ENCODE data around the gene CLTA.

DNA sequence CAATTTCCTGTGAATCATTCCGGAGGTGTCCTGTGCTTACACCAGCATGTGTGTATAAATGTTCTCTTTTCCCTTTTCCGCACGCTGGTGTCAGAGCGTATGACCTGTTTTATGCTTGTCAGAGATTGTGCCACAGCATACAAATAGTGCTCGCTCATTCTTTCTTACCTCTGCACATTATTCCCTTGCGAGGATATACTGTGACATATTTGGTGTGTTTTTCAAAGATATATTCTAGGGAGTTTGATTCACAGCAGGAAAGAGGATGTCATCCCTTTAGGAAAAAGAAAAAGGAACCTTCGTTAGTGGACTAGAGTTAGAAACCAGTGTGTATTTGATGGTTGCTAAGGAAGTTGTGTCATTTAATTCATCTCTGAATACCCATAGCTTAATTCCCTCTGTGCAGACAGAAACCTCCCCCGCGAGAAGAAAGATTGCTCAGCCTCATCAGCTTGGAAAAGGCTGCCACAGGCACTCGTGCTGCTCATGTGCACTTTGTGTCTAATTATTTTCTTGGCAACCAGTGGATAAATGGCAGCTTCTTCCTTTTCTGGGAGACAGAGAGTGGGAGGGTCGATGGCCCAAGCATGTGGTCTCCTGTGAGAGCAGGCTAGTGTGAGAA, 36.3 kb upstream of the CLTA start:
- TF ChIP-seq, protein P1, sequence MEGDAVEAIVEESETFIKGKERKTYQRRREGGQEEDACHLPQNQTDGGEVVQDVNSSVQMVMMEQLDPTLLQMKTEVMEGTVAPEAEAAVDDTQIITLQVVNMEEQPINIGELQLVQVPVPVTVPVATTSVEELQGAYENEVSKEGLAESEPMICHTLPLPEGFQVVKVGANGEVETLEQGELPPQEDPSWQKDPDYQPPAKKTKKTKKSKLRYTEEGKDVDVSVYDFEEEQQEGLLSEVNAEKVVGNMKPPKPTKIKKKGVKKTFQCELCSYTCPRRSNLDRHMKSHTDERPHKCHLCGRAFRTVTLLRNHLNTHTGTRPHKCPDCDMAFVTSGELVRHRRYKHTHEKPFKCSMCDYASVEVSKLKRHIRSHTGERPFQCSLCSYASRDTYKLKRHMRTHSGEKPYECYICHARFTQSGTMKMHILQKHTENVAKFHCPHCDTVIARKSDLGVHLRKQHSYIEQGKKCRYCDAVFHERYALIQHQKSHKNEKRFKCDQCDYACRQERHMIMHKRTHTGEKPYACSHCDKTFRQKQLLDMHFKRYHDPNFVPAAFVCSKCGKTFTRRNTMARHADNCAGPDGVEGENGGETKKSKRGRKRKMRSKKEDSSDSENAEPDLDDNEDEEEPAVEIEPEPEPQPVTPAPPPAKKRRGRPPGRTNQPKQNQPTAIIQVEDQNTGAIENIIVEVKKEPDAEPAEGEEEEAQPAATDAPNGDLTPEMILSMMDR (IDR thresholded peaks at IDR 0.05): no peak
- no peak for TF ChIP-seq EZH2 (IDR thresholded peaks at IDR 0.05; ENCODE audit: borderline replicate concordance, insufficient read depth, low read depth, low read length, poor library complexity, severe bottlenecking)

Measured in B cell (primary cell).